Activated naive CD8-positive, alpha-beta T cell treated with anti-CD3 and anti-CD28 coated beads for 36 hours (primary cell): Measurements from ENCODE around the gene RPRD1B. TPM values are rescaled to one million over a fixed set of nuclear protein-coding genes. Genes with fewer than 3 reads are reported as not detected.

Source experiments
- DNase-seq: peaks from one replicate; pipeline ENCODE4 v3.0.0; 2021
- H3K27ac Mint-ChIP-seq: one replicate; pipeline ENCODE4 v1.8.0; 2022; ENCODE audit warnings: mild to moderate bottlenecking, moderate library complexity, mixed read lengths
- H3K27me3 Mint-ChIP-seq: one replicate; pipeline ENCODE4 v1.8.0; 2022; ENCODE audit warnings: mild to moderate bottlenecking, mixed read lengths
- H3K36me3 Mint-ChIP-seq: one replicate; pipeline ENCODE4 v1.8.0; 2021; ENCODE audit warnings: mild to moderate bottlenecking, mixed read lengths
- H3K4me1 Mint-ChIP-seq: one replicate; pipeline ENCODE4 v1.8.0; 2021; ENCODE audit warnings: mixed read lengths
- H3K4me3 Mint-ChIP-seq: one replicate; pipeline ENCODE4 v1.8.0; 2022; ENCODE audit warnings: mild to moderate bottlenecking, moderate library complexity, mixed read lengths
- H3K9me3 Mint-ChIP-seq: one replicate; pipeline ENCODE4 v1.8.0; 2022; ENCODE audit warnings: mixed read lengths
- total RNA-seq, 2 experiments: library from RNA; stranded (reverse); gene quantifications; one replicate each; pipeline ENCODE4 v1.2.3, GENCODE V29; 2021

The RPRD1B gene
- total RNA-seq, 2 experiments from 2014 or later = 37.6 to 42.7 TPM

- Mint-ChIP-seq H3K27ac (no peak overlapping the region), H3K36me3 (peaks cover 49% of the 10 kb centered on the region), H3K4me1 (no peaks in the 10 kb centered on the region), H3K9me3 (peaks cover 1% of the 10 kb centered on the region), H3K27me3 (no peaks in the 10 kb centered on the region), H3K4me3 (no peak overlapping the region)
- DNase-seq = no peak
Measured at GRCh38 chr20:38066969-38067716, 33.6 kb downstream of the RPRD1B start.

DNA sequence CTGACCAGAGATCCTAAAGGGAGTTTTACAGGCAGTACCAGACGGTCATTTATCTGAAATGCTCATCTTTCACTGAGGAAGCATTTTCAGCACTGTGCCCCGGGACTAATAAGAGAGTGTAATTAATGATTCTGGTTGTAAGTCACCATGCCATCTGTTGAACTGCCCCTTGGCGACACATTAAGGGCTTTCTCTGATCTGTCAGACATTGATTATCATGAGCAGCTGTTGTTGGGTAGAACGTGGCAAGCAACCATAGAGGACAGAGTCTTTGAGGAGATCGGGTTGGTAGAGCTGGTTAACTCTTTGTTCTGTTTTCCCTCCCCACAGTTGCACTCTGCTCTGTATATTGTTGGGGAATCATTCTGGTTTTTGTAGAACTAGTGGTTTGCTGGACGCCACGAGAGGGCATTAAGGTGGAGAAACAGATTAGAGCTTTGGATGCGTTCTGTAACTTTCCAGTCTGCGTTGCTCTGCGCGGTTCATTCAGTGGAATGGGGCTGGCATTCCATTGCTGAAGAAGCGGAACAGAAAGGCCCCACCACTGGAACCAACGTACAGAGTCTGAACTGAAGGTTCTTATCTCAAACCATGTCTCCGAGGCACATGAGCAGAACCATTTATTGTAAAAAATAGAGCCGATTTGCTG is 34.3 kb downstream of the RPRD1B start:
- DNase-seq = no peak
- no peak overlapping the region for H3K4me3 Mint-ChIP-seq
- H3K27me3 Mint-ChIP-seq = no peaks in the 10 kb centered on the region
- H3K27ac Mint-ChIP-seq = no peak overlapping the region
- H3K36me3 Mint-ChIP-seq = peaks cover 56% of the 10 kb centered on the region
- H3K9me3 Mint-ChIP-seq = peaks cover 1% of the 10 kb centered on the region
- H3K4me1 Mint-ChIP-seq = no peaks in the 10 kb centered on the region

DNA sequence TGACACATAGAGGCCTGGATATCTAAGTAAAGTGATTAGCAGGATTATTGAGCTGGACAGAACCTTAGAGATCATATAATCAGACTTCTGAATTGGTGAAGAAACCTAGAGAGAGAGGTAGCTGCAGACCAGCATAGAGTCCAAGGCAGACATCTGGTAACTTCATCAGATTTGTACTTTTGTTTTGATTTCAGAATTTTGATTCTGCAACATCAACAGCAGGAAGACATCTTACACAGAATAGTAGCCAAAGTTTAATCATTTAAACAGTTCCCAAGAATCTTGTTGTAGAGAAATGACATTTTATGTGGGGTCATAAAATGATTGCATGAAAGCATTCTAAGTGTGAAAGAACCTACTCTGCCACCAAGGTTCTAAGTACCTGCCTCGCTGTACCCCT is 39.4 kb downstream of the RPRD1B start:
- H3K4me1 Mint-ChIP-seq = peaks cover 7% of the 10 kb centered on the region
- H3K27me3 Mint-ChIP-seq = no peaks in the 10 kb centered on the region
- peaks cover 1% of the 10 kb centered on the region for H3K9me3 Mint-ChIP-seq
- no peak for DNase-seq
- H3K36me3 Mint-ChIP-seq = peaks cover 59% of the 10 kb centered on the region
- no peak overlapping the region for H3K27ac Mint-ChIP-seq
- no peak overlapping the region for H3K4me3 Mint-ChIP-seq

- peaks cover 62% of the 10 kb centered on the region for H3K36me3 Mint-ChIP-seq
- H3K9me3 Mint-ChIP-seq = peaks cover 1% of the 10 kb centered on the region
- peaks cover 7% of the 10 kb centered on the region for H3K4me1 Mint-ChIP-seq
- no peak for DNase-seq
- no peak overlapping the region for H3K27ac Mint-ChIP-seq
- no peaks in the 10 kb centered on the region for H3K27me3 Mint-ChIP-seq
- H3K4me3 Mint-ChIP-seq = no peak overlapping the region
Measured at GRCh38 chr20:38073307-38074071, 39.9 kb downstream of the RPRD1B start.

GRCh38 chr20:38075161-38075998 is 41.8 kb downstream of the RPRD1B start:
- H3K27ac Mint-ChIP-seq = no peak overlapping the region
- no peak for DNase-seq
- peaks cover 3% of the 10 kb centered on the region for H3K9me3 Mint-ChIP-seq
- peaks cover 65% of the 10 kb centered on the region for H3K36me3 Mint-ChIP-seq
- peaks cover 7% of the 10 kb centered on the region for H3K4me1 Mint-ChIP-seq
- no peaks in the 10 kb centered on the region for H3K27me3 Mint-ChIP-seq
- H3K4me3 Mint-ChIP-seq = no peak overlapping the region

DNA sequence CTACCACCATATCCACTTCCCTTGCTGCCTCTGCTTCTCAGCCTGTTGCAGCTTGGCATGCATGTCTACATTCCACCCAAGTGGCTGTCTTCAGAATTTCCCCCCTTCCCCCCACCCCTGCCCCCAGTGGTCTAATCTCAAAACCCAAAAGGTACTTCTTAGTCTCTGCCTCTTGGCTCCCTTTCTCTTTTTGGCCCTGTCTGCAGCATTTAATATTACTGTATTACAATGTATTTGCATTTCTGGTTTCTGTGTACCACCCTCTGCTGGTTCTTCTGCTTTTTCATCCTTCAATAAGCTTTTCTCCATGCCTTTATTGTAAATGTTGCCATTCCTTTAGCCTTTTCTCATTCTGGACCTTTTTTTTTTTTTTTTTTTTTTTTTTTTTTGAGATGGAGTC is 43.0 kb downstream of the RPRD1B start:
- Mint-ChIP-seq H3K4me3 (no peak overlapping the region), H3K9me3 (peaks cover 3% of the 10 kb centered on the region), H3K4me1 (peaks cover 7% of the 10 kb centered on the region), H3K27ac (no peak overlapping the region), H3K36me3 (peaks cover 62% of the 10 kb centered on the region), H3K27me3 (no peaks in the 10 kb centered on the region)
- DNase-seq = no peak

- no peak for DNase-seq
- Mint-ChIP-seq H3K9me3 (peaks cover 3% of the 10 kb centered on the region), H3K27ac (no peak overlapping the region), H3K4me1 (peaks cover 7% of the 10 kb centered on the region), H3K4me3 (no peak overlapping the region), H3K27me3 (no peaks in the 10 kb centered on the region), H3K36me3 (peaks cover 57% of the 10 kb centered on the region)
Measured at GRCh38 chr20:38078084-38078483, 44.5 kb downstream of the RPRD1B start.

- H3K4me1 Mint-ChIP-seq = peaks cover 4% of the 10 kb centered on the region
- DNase-seq = no peak
- H3K4me3 Mint-ChIP-seq = no peak overlapping the region
- no peaks in the 10 kb centered on the region for H3K27me3 Mint-ChIP-seq
- no peak overlapping the region for H3K27ac Mint-ChIP-seq
- H3K36me3 Mint-ChIP-seq = peaks cover 54% of the 10 kb centered on the region
- H3K9me3 Mint-ChIP-seq = peaks cover 3% of the 10 kb centered on the region
Measured at GRCh38 chr20:38079353-38079752, 45.8 kb downstream of the RPRD1B start.

DNA sequence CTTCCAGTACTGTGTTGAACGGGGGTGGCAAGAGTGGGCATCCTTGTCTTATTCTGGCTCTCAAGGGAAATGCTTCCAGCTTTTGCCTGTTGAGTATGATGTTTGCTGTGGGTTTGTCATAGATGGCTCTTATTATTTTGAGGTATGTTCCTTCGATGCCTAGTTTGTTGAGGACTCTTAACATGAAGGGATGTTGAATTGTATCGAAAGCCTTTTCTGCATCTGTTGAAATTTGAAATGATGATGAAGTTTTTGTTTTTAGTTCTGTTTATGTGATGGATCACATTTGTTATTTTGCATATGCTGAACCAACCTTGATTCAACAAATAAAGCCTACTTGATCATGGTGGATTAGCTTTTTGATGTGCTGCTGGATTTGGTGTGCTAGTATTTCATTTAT is 48.0 kb downstream of the RPRD1B start:
- Mint-ChIP-seq H3K27ac (no peak overlapping the region), H3K4me3 (no peak overlapping the region), H3K4me1 (no peaks in the 10 kb centered on the region), H3K9me3 (peaks cover 3% of the 10 kb centered on the region), H3K27me3 (no peaks in the 10 kb centered on the region), H3K36me3 (peaks cover 50% of the 10 kb centered on the region)
- DNase-seq = no peak

DNA sequence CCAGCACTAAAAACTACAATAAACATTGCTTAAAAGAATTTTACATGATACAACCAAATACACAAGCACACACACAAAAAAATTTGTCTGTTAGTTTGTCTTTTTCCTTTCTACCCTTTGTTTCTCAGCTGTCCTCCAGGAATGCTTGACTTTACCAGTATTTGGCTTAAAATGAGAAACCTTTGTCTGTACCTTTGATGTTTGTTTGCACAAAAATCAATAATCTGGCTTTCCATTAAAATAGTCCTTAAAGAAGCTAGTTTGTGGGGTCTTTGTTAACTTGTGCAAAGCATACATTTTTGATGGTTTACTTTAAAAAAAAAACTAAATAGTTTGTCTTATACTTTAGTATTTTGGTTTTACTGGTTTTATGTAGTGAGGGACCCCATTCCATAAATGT is 49.3 kb downstream of the RPRD1B start:
- no peaks in the 10 kb centered on the region for H3K27me3 Mint-ChIP-seq
- peaks cover 43% of the 10 kb centered on the region for H3K36me3 Mint-ChIP-seq
- no peaks in the 10 kb centered on the region for H3K4me1 Mint-ChIP-seq
- DNase-seq = no peak
- H3K4me3 Mint-ChIP-seq = no peak overlapping the region
- H3K27ac Mint-ChIP-seq = no peak overlapping the region
- peaks cover 3% of the 10 kb centered on the region for H3K9me3 Mint-ChIP-seq

DNA sequence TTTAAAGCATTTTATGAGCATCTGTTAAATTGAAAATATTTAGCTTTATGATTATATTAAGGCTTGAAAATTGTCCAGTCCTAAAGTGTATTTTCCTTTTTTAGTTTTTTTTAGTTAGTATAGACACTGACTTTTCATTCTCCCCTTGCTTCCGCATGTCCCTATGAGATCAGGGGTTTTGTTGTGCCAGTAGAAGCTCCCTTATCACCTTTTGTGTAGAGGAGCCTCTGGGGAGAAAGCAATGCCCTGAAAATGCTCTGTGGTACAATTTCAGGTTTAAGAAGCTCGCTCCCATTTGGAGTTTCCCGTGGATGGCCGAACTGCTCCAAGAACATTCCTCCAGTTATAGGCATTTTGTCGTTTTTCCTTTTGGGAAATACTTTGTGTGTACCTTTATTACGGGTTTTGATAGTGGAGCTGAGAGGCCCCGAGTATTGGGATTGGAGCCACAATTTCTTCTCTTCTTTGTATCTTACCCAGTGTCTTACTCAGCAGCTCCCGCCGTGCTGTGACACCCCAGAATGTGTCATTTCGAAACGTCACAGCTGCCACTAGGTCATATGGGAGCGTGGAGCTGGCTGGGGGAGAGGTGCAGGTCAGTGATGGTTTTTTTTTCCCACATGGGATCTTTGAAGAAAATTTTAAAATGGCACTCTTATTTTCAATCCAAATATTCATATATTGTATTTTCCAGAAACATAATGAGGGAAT is 49.9 kb downstream of the RPRD1B start:
- H3K9me3 Mint-ChIP-seq = peaks cover 3% of the 10 kb centered on the region
- peaks cover 40% of the 10 kb centered on the region for H3K36me3 Mint-ChIP-seq
- H3K27ac Mint-ChIP-seq = no peak overlapping the region
- DNase-seq = no peak
- H3K4me3 Mint-ChIP-seq = no peak overlapping the region
- H3K27me3 Mint-ChIP-seq = no peaks in the 10 kb centered on the region
- H3K4me1 Mint-ChIP-seq = no peaks in the 10 kb centered on the region

DNA sequence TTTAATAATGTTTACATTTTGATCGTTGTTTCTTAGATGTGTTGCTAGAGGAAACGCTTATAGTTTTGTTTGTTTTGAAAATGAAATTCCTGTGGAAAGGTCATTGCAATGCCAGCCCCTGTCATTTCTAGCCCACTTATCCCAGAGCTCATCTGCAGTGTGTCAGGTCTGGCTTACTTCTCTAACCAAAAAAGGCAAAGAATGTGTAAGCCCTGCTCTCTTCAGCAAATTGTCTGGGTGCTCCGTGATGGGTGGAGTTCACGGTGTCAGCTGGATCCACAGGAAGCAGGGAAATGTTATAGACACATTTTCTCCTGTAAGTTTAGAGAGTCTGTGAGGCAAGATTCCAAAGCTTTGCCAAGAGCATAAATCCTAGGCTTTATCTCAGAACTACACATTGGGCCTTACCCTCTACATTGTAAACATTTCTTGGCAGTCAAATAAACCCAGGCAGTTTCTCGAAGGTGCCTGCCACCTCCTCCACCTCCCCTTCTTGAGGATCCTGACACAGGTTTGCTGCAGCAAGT is 50.9 kb downstream of the RPRD1B start:
- Mint-ChIP-seq H3K4me3 (no peak overlapping the region), H3K9me3 (peaks cover under 1% of the 10 kb centered on the region), H3K36me3 (peaks cover 31% of the 10 kb centered on the region), H3K27ac (no peak overlapping the region), H3K27me3 (no peaks in the 10 kb centered on the region), H3K4me1 (no peaks in the 10 kb centered on the region)
- no peak for DNase-seq

- Mint-ChIP-seq H3K27ac (no peak overlapping the region), H3K9me3 (no peaks in the 10 kb centered on the region), H3K27me3 (no peaks in the 10 kb centered on the region), H3K36me3 (peaks cover 26% of the 10 kb centered on the region), H3K4me3 (no peak overlapping the region), H3K4me1 (no peaks in the 10 kb centered on the region)
- DNase-seq = no peak
Measured at GRCh38 chr20:38085026-38085425, 51.5 kb downstream of the RPRD1B start.

GRCh38 chr20:38089500-38089899 is 56.0 kb downstream of the RPRD1B start:
- Mint-ChIP-seq H3K4me3 (no peak overlapping the region), H3K9me3 (no peaks in the 10 kb centered on the region), H3K27ac (no peak overlapping the region), H3K27me3 (no peaks in the 10 kb centered on the region), H3K36me3 (peaks cover 10% of the 10 kb centered on the region), H3K4me1 (peaks cover 12% of the 10 kb centered on the region)
- DNase-seq = no peak
